GM10847 (cell line): Measurements from ENCODE around the gene SNX25.

Experiments used
- POLR2A ChIP-seq: IDR thresholded peaks from 2 replicates; pipeline ENCODE4 v1.6.1; 2011; ENCODE audit not compliant: insufficient read length; ENCODE audit errors: extremely low read depth

Gene SNX25

DNA sequence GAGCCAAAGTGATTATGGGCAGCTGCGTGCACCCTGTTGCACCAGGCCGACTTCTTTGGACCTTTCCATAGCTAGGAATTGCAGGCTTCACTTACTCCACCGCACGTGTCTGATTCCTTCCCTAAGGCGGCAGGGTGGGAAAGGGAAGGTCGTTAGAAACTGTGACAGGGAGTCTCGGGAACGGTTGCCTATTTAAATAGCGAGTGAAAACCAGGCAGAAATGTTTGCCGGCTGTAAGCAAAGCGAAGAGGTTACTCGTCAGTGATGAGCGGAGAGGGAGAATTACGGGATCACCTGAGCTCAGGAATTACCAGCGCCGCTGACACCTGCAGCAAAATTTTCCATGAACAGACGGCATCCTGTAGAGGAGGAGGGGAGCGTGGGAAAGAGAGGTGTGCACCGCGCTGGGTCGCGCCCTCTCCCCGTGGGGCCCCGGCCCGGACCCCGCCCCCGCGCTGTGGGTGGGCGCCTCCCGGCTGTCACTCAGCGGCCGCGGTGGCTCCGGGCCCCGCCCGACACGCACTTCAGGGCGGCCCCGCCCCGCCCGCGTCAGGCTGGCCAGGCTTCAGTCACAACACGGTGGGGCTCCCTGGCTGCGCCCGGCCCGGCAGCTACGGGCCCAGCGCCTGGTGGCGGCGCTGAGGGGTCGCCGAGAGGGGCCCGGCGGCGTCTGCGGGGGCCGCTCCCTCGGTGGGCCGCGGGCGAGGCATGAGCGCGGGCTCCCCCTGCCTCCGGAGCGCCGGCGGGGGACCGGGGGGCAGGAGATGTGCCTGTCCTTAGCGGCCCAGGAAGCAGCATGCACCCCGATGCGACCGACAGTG lies at the start of gene SNX25:
Gene SNX25, plus strand, starts transcription at position 568 of the 821 bp plus-strand sequence. Its CDS starts 229 bp downstream, at position 797.
- peak; percentile 76 for TF ChIP-seq POLR2A

GRCh38 chr4:185165605-185166063 lies 43.8 kb upstream of the SNX25 start:
- no peak for TF ChIP-seq POLR2A

GRCh38 chr4:185167234-185167633 lies 42.2 kb upstream of the SNX25 start:
- no peak for TF ChIP-seq POLR2A

DNA sequence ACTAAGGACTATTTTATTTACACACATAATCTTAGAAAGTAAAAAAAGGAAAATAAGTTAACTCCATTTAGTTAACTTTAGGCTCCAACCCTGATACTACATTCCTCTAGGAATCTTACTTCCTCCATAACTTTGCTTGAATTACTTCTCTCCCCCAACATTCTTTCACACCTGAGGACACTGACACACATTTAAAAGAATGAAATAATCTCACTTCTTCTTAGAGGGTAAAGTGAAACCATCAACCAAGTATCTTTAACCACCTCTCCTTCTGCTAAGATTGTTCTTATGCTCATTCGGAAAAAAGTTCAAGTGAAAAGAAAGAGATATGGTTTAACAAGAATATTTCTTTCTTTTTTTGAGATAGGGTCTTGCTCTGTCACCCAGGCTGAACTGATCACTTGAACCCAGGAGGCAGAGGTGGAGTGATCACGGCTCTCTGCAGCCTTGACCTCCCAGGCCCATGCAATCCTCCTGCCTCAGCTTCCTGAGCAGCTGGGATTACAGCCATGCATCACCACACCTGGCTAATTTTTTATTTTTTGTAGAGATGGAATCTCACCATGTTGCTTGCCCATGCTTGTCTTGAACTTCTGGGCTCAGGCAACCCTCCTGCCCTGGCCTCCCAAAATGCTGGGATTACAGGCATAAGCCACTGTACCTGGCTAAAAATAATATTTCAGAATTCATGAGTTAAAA lies 37.9 kb upstream of the SNX25 start:
- no peak for TF ChIP-seq POLR2A

DNA sequence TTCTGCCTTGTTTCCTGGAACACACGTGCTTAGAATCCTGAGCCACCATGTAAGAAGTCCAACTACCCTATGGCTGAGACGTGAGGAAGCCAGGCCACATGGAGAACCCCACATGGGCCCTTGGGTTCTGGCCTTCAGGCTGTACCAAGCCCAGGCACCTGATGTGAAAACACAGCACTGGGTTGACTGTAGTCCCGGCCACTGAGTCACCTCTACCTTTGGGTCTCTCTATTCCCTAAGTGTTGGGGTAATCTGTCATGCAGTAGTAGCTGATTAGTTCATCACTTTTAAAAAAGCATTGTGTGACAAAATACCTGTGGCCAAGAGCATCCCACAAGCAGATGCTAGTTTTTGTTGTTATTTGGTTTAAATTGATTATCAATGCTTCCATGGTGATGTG lies 29.9 kb upstream of the SNX25 start:
- TF ChIP-seq POLR2A = no peak

DNA sequence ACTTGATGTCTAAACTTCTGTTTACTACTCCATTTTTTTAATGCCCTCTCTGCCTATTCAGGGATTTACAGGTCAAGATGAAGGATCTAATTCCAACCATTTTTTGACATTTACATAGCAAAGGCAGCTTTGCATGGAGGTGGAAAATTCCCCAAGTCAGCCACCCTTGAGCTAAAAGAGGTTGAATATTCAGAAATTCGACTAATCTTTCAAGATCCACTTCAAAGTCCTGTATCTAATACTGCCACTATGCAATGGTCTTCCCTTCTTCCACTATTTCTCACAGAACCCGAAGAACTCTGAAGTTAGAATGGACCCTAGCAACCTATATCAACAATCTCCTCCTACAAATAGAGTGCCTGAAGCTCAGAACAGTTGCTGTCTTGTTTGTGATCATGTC lies 27.2 kb upstream of the SNX25 start:
- no peak for TF ChIP-seq POLR2A

DNA sequence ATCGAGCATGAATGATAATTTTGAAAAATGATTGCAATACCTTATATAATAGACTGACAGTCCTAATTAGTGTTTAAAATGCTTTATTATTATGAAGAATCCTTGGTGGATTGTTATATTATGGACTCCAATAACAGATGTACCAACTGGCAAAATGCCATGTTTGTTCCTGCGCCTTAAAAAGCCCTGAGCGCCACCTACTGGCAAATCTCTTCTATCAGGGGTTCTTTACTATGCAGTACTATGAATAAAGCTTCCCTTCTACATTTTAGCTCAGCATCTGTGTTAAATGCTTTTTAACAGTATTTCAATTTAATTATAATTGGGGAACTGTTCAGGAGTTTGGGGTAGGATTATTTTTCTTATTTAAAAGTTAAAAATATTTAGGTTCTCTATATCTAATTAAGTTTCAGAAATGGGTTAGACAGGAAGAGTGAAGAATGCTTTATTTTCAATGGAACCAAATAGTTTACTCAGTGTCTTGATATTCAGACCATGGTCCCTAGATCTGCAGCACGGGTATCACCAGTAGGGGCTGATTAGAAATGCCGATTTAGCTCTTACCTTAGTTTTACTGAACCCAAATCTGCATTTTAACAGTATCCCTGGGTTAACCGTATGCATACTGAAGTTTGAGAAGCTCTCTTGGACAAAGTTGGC lies 25.6 kb upstream of the SNX25 start:
- TF ChIP-seq POLR2A = no peak

DNA sequence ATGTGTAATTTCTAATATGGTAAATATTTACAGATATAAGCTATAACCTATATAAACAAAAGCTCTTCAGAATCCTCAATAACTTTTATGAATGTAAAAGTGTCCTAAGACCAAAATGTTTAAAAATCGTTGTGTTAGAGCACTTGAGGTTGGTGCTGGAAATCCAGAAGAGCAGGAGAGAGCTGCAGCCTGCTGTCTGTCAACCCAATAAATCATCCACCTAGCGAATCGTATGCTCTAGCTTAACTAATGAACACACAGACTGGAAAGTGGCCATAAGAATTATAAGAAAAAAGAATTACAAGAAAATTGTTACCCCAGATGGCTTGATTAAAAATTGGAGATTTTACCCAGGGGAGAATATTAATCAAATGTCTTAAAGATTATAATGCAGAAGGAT lies 22.6 kb upstream of the SNX25 start:
- no peak for TF ChIP-seq POLR2A

DNA sequence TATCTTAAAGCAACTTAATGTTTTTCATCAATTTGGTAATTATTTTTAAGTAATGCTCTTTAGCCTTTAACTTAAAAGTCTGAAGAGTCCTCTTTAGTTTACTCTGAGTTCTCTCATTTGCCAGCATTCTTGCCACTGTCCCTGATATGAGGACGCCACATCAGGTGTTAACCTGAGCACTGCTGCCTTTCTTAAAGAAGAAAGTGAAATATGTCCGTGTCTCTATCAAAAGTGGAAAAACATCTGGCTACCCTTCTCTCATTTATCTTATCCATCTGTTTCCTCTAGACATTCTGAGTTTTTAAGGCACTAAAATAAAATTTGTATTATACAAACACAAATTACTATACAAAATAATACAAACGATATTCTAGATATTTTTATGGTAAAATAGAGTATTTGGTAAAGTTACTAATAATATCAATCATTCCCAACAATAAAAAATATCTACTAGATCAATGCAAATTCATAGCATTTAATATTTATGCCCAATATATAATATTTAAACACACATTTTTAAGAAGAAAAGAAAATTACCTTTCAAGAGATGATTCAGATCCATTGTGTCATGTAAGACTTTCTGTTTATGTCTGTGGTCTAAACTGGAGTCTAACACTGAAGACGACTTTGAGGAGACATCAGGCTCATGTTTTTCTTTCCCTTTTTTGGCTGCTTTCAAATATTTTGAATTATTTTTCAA lies 19.6 kb upstream of the SNX25 start:
- TF ChIP-seq POLR2A = no peak

DNA sequence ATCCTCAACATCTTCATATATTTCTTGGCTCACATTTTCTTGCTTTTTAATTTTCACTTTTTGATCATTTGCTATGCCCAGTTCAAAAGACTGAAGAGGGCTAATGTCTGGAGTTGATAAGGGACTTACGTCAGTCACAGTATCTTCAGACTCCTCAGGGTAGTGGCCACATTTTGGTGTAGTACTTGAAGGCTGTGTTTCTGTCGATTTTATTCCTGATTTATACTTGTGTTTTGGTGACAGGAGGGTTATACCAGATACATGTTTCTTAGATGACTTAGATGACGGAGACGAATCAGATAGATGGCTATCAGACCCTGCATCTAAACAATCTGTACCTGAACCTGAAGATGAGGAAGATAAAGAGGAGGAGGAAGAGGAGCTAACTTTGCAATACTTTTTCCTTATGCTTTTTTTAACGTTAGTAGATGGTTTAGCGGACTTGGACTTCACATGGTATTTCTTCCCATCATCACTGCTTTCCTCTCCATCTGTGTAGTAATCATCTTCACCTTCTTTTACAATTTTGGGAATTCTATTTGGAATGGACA lies 19.0 kb upstream of the SNX25 start:
- TF ChIP-seq POLR2A = no peak

DNA sequence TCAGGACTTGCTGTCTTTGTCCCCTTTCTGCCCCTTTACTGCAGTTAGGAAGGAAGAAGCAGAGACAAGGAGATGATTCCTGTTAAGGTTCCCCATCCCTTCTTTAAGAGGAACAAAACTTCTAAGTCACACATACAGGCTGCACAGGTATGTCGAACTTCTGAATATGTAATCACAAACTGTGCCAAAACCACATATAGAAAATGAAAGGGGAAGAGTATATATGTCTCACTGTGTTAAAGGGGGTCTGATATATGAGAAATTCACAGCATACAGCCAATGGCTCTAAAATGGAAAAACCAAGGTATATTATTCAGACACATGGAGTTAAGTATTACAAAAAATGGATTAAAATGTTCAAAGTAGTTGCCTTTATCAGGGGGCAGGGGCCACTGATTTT lies 17.3 kb upstream of the SNX25 start:
- no peak for TF ChIP-seq POLR2A

- no peak for TF ChIP-seq POLR2A
Measured at GRCh38 chr4:185194924-185195888, 14.2 kb upstream of the SNX25 start.

- TF ChIP-seq POLR2A = no peak
Measured at GRCh38 chr4:185196437-185196836, 13.0 kb upstream of the SNX25 start.
